Measurements from ENCODE around the gene RYR2. TPM values are rescaled to one million over a fixed set of nuclear protein-coding genes. Genes with fewer than 3 reads are reported as not detected.

RYR2 gene
- total RNA-seq, 2 donors from 2014 or later, result 14.2 to 17.1 TPM

DNA sequence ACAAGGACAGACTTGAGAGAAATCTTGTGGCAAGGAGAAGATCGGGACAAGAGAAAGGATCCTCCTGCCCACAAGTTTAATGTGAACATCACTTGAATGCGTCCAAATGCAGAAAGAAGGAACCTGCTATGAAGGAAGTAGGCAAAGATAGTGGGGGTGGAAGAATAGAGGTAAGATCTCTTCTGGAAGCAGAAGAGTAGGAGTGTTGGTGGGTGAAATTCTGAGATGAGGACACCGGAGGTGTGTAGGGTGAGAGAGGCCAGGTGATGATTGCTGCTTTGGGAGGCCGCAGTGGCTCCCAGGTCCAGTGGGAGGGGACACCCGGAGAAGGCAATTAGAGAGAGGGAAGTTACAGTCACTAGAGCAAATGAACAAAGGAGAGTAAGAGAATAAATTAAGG lies 6.8 kb downstream of the RYR2 start:
- no peak for TF ChIP-seq POLR2A (IDR thresholded peaks at IDR 0.05)
- TF ChIP-seq, protein P1, sequence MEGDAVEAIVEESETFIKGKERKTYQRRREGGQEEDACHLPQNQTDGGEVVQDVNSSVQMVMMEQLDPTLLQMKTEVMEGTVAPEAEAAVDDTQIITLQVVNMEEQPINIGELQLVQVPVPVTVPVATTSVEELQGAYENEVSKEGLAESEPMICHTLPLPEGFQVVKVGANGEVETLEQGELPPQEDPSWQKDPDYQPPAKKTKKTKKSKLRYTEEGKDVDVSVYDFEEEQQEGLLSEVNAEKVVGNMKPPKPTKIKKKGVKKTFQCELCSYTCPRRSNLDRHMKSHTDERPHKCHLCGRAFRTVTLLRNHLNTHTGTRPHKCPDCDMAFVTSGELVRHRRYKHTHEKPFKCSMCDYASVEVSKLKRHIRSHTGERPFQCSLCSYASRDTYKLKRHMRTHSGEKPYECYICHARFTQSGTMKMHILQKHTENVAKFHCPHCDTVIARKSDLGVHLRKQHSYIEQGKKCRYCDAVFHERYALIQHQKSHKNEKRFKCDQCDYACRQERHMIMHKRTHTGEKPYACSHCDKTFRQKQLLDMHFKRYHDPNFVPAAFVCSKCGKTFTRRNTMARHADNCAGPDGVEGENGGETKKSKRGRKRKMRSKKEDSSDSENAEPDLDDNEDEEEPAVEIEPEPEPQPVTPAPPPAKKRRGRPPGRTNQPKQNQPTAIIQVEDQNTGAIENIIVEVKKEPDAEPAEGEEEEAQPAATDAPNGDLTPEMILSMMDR (IDR thresholded peaks at IDR 0.05), result no peak
- intact Hi-C loops (cut with DNase I), result no loop called here

DNA sequence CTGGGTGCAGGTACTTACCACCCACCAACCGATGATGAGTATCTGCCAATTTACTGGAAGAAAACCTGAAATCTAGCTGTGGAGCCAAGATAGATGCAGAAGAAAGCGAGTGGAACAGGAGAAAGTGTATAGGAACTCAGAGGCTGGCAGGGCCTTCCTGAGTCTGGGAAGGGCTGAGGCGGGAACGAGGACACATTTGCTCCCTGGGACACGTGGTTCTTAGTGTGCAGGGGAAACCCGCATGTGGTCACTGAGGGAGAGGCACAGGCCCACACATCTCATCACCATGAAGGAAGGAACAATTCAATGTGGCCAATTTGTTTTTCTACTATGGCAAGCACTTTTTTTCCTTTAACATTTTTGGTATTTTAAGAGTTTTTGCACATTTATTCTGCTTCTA lies 8.2 kb downstream of the RYR2 start:
- ATAC-seq, result no peak
- Histone ChIP-seq H3K4me1 (no peaks in the 10 kb centered on the region), H3K4me3 (no peak overlapping the region), H3K27me3 (peaks cover 0 to 5% of the 10 kb centered on the region in 2 donors), H3K36me3 (replicated peaks in 1 of 2; ENCODE audit: insufficient read depth in 1 of 2, low read depth in 2 of 2) (no peaks in the 10 kb centered on the region), H3K27ac (no peak overlapping the region), H3K9me3 (no peaks in the 10 kb centered on the region)
- intact Hi-C loops (cut with DNase I), result no loop called here
- TF ChIP-seq POLR2A (IDR thresholded peaks at IDR 0.05), result no peak
- TF ChIP-seq, protein P1 (IDR thresholded peaks at IDR 0.05), result no peak
- no peak for DNase-seq
- WGBS, 2 donors, result 73% methylated on average over 6 of the region's 6 CpGs

More for the DNA sequence above, 6.8 kb downstream of the RYR2 start:
- H3K9me3 ChIP-seq, result no peaks in the 10 kb centered on the region
- H3K27ac ChIP-seq, result no peak overlapping the region
- no peaks in the 10 kb centered on the region for H3K36me3 ChIP-seq (replicated peaks in 1 of 2; ENCODE audit: insufficient read depth in 1 of 2, low read depth in 2 of 2)
- H3K27me3 ChIP-seq, result no peaks in the 10 kb centered on the region
- no peaks in the 10 kb centered on the region for H3K4me1 ChIP-seq
- H3K4me3 ChIP-seq, result no peak overlapping the region
- 79 to 81% methylated on average over 5 of the region's 5 CpGs for WGBS, 2 donors
- ATAC-seq (no peak), DNase-seq (no peak)

DNA sequence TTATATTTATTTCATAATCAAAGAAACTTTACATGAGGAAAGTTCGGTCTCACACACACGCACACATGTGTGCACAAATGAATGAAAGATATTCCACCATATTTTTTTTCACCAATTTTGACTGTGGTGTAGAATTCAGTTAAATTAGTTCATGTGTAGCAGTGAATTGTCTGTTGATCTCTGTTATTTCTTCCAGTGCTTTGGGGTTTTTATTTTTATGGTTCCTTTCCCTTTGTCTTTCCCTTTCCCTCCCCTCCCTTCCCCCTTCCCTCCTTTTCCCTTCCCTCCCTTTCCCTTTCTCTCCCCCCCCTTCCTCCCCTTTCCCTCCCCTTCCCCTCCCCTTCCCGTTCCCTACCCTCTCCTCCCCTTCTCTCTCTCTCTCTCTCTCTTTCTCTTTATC lies 8.9 kb downstream of the RYR2 start:
- TF ChIP-seq, protein P1 (IDR thresholded peaks at IDR 0.05), result no peak
- peaks cover 0 to 7% of the 10 kb centered on the region in 2 donors for H3K27me3 ChIP-seq
- ATAC-seq (no peak), DNase-seq (no peak)
- H3K36me3 ChIP-seq (replicated peaks in 1 of 2; ENCODE audit: insufficient read depth in 1 of 2, low read depth in 2 of 2), result no peaks in the 10 kb centered on the region
- no peaks in the 10 kb centered on the region for H3K9me3 ChIP-seq
- no peaks in the 10 kb centered on the region for H3K4me1 ChIP-seq
- intact Hi-C loops (cut with DNase I), result no loop called here
- no peak overlapping the region for H3K4me3 ChIP-seq
- no peak overlapping the region for H3K27ac ChIP-seq
- WGBS, 2 donors, result 67 to 85% methylated on average over 3 of the region's 3 CpGs

DNA sequence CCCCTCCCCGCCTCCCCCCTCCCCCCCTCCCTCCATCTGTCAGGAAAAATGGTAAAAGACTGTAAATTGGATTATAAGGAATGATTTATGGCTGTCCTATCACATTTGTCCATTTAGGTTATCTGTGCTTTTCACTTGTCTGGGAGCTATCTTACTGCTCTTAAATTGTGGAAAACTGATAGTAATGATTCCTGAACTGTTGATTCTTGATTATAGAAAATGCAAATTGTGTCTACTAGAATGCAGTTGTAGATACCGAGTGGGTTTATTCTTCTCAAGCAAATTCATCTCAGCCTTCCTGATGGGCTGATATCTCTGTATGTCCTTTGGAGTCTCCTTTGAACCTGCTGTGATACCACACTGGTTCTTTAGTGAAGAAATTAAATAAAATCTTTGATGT lies 12.3 kb downstream of the RYR2 start:
- Histone ChIP-seq H3K27me3 (peaks cover 0 to 7% of the 10 kb centered on the region in 2 donors), H3K4me3 (no peak overlapping the region), H3K27ac (no peak overlapping the region), H3K4me1 (no peaks in the 10 kb centered on the region), H3K9me3 (no peaks in the 10 kb centered on the region), H3K36me3 (replicated peaks in 1 of 2; ENCODE audit: insufficient read depth in 1 of 2, low read depth in 2 of 2) (no peaks in the 10 kb centered on the region)
- WGBS, 2 donors, result 38 to 46% methylated on average over 2 of the region's 2 CpGs
- DNase-seq, result no peak
- no peak for ATAC-seq
- TF ChIP-seq POLR2A (IDR thresholded peaks at IDR 0.05), result no peak
- TF ChIP-seq, protein P1 (IDR thresholded peaks at IDR 0.05), result no peak
- intact Hi-C loops (cut with DNase I), result no loop called here

DNA sequence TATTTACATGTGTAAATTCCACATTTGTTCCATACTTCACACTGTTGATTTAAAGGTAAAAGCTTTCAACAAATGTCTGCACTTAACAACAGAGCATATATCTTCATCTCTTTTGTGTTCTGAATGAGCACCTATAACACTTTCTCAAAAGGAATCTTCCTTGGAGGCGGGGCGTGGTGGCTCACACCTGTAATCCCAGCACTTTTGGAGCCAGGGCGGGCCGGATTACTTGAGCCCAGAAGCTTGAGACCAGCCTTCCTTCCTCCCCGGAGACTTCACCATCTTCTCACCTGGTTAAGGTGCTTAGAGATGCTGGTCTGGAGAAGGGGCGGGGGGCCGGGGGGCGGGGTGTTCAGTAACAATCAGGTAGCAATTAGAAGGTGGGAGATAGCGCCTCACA lies 16.5 kb downstream of the RYR2 start:
- intact Hi-C loops (cut with DNase I), result no loop called here
- TF ChIP-seq POLR2A (IDR thresholded peaks at IDR 0.05), result no peak
- TF ChIP-seq, protein P1 (IDR thresholded peaks at IDR 0.05), result no peak
- H3K9me3 ChIP-seq, result no peaks in the 10 kb centered on the region
- H3K27ac ChIP-seq, result no peak overlapping the region
- H3K4me3 ChIP-seq, result no peak overlapping the region
- peaks cover 0 to 7% of the 10 kb centered on the region in 2 donors for H3K27me3 ChIP-seq
- no peaks in the 10 kb centered on the region for H3K4me1 ChIP-seq
- DNase-seq (no peak), ATAC-seq (no peak)
- no peaks in the 10 kb centered on the region for H3K36me3 ChIP-seq (replicated peaks in 1 of 2; ENCODE audit: insufficient read depth in 1 of 2, low read depth in 2 of 2)
- WGBS, 2 donors, result 53 to 68% methylated on average over 9 of the region's 9 CpGs
